CD14-positive monocyte (primary cell): Measurements from ENCODE around the gene IST1. TPM values are rescaled to one million over a fixed set of nuclear protein-coding genes. Genes with fewer than 3 reads are reported as not detected.
A peak's percentile ranks its signal among the peaks of the same experiment; 100 is the strongest.

Experiments
- DNase-seq, 3 donors: peaks; one replicate each; pipeline ENCODE4 v3.0.0-alpha.2; 2011 to 2022
- H2AFZ ChIP-seq: 2 replicates; pipeline ENCODE4 v1.6.0; 2012; ENCODE audit warnings: mild to moderate bottlenecking, low read depth, low read length, inconsistent platforms; ENCODE audit not compliant: insufficient read depth, poor library complexity, severe bottlenecking
- H3K27ac ChIP-seq, 2 donors: 1 replicate in 1 of 2; 2 replicates in 1 of 2; pipeline ENCODE4 v1.5.1; 2012 to 2013; ENCODE audit warnings: low read length in 2 of 2, control low read depth in 1 of 2, inconsistent platforms in 1 of 2, low read depth in 1 of 2, mild to moderate bottlenecking in 1 of 2
- H3K27me3 ChIP-seq, 2 donors: one replicate each; pipeline versions ENCODE4 v1.6.0 to v1.6.1; 2011 to 2013; ENCODE audit warnings: low read length in 2 of 2; ENCODE audit not compliant: control insufficient read depth in 2 of 2, insufficient read depth in 2 of 2
- H3K36me3 ChIP-seq, 2 donors: replicated peaks in 1 of 2; 1 replicate in 1 of 2; 2 replicates in 1 of 2; pipeline versions ENCODE4 v1.5.1 to v1.6.1; 2012 to 2013; ENCODE audit warnings: low read length in 2 of 2, control low read depth in 1 of 2, inconsistent platforms in 1 of 2, mild to moderate bottlenecking in 1 of 2; ENCODE audit not compliant: insufficient read depth in 2 of 2, control insufficient read depth in 1 of 2
- H3K4me1 ChIP-seq, 2 donors: 1 replicate in 1 of 2; 2 replicates in 1 of 2; pipeline versions ENCODE4 v1.5.1 to v1.6.1; 2012 to 2013; ENCODE audit warnings: low read length in 2 of 2, control low read depth in 1 of 2, inconsistent platforms in 1 of 2, mild to moderate bottlenecking in 1 of 2, moderate library complexity in 1 of 2; ENCODE audit not compliant: insufficient read depth in 2 of 2, control insufficient read depth in 1 of 2
- H3K4me2 ChIP-seq: replicated peaks from 2 replicates; pipeline ENCODE3; 2012; ENCODE audit warnings: low read length, moderate library complexity, mild to moderate bottlenecking; ENCODE audit not compliant: poor library complexity, severe bottlenecking; ENCODE audit errors: extremely low read depth
- H3K4me3 ChIP-seq, 3 experiments: fragments of 200-600 bp in 1 of 3; sonication (generic) in 1 of 3; replicated peaks in 1 of 3; 1 replicate in 2 of 3; 2 replicates in 1 of 3; pipeline ENCODE4 v1.5.1; 2011 to 2013; ENCODE audit warnings: low read length in 3 of 3, mild to moderate bottlenecking in 3 of 3, control low read depth in 2 of 3, low read depth in 2 of 3, inconsistent platforms in 1 of 3, moderate library complexity in 1 of 3
- H3K79me2 ChIP-seq: 2 replicates; pipeline ENCODE4 v1.6.0; 2012; ENCODE audit warnings: mild to moderate bottlenecking, control low read depth, inconsistent platforms, low read length, moderate library complexity; ENCODE audit not compliant: insufficient read depth
- H3K9ac ChIP-seq: 2 replicates; pipeline ENCODE4 v1.6.0; 2017; ENCODE audit warnings: low read length, mild to moderate bottlenecking; ENCODE audit not compliant: insufficient read depth, poor library complexity, severe bottlenecking
- H3K9me3 ChIP-seq, 2 donors: replicated peaks in 1 of 2; 1 replicate in 1 of 2; 2 replicates in 1 of 2; pipeline versions ENCODE4 v1.5.1 to v1.6.1; 2012 to 2013; ENCODE audit warnings: low read length in 2 of 2, control low read depth in 1 of 2; ENCODE audit not compliant: control insufficient read depth in 1 of 2, insufficient read depth in 1 of 2
- H4K20me1 ChIP-seq: 2 replicates; pipeline ENCODE4 v1.6.0; 2012; ENCODE audit warnings: mild to moderate bottlenecking, low read length, control low read depth, moderate library complexity; ENCODE audit not compliant: insufficient read depth
- H3K27ac Mint-ChIP-seq, 7 donors: one replicate each; pipeline ENCODE4 v1.8.0; 2020; ENCODE audit warnings: mild to moderate bottlenecking in 7 of 7, mixed read lengths in 7 of 7, moderate library complexity in 6 of 7, inconsistent platforms in 2 of 7
- H3K27me3 Mint-ChIP-seq, 3 donors: one replicate each; pipeline ENCODE4 v1.8.0; 2021 to 2022; ENCODE audit warnings: low read depth in 3 of 3, mild to moderate bottlenecking in 3 of 3, mixed read lengths in 3 of 3, moderate library complexity in 3 of 3, inconsistent platforms in 1 of 3
- H3K36me3 Mint-ChIP-seq, 2 donors: one replicate each; pipeline ENCODE4 v1.8.0; 2020; ENCODE audit warnings: mixed read lengths in 2 of 2, inconsistent platforms in 1 of 2, mild to moderate bottlenecking in 1 of 2
- H3K4me1 Mint-ChIP-seq: one replicate; pipeline ENCODE4 v1.8.0; 2020; ENCODE audit warnings: mild to moderate bottlenecking, mixed read lengths
- H3K4me3 Mint-ChIP-seq, 2 donors: one replicate each; pipeline ENCODE4 v1.8.0; 2020; ENCODE audit warnings: mild to moderate bottlenecking in 2 of 2, mixed read lengths in 2 of 2, moderate library complexity in 1 of 2
- H3K9me3 Mint-ChIP-seq, 7 donors: one replicate each; pipeline ENCODE4 v1.8.0; 2020 to 2022; ENCODE audit warnings: mixed read lengths in 7 of 7, mild to moderate bottlenecking in 6 of 7, moderate library complexity in 6 of 7, inconsistent platforms in 2 of 7
- CTCF ChIP-seq: fragments of 200-600 bp; IDR thresholded peaks from one replicate; pipeline ENCODE4 v1.8.0; 2022; ENCODE audit warnings: antibody characterized with exemption, mild to moderate bottlenecking
- WGBS: methylation state at CpG from one replicate; pipeline ENCODE4 v1.1.5; 2013; ENCODE audit warnings: missing lambda C conversion rate; ENCODE audit not compliant: insufficient coverage; 5-methylcytosine and 5-hydroxymethylcytosine counted together
- intact Hi-C, 2 donors: fragments of 100-400 bp; cut with micrococcal nuclease; formaldehyde crosslinking; loops; one replicate each; pipeline versions ENCODE4 v1.15.0 to v1.15.1; 2023
- polyA plus RNA-seq, 3 donors: library from polyadenylated mRNA; depleted of rRNA in 1 of 3; unstranded in 2 of 3; stranded (reverse) in 1 of 3; fragments of 300-500 nt in 2 of 3; fragments of >200 nt in 1 of 3; fragmentation: Illumina TruSeq in 2 of 3; gene quantifications; 1 replicate in 2 of 3; 2 replicates in 1 of 3; pipeline ENCODE4 v1.2.3, GENCODE V29; 2012 to 2021

The IST1 gene
- polyA plus RNA-seq, 3 donors, result 81.3 to 233 (median 102) TPM

- peak overlapping the region in 1 of 3 experiments; percentile 85 for H3K4me3 ChIP-seq
- Mint-ChIP-seq H3K4me1 (peaks cover 47% of the 10 kb centered on the region), H3K36me3 (peaks cover 18 to 21% of the 10 kb centered on the region in 2 donors), H3K27ac (peak overlapping the region in 2 of 7 donors; percentile 15 to 71), H3K4me3 (peak overlapping the region; percentile 84 to 85), H3K27me3 (peaks cover 2 to 11% (median 7%) of the 10 kb centered on the region in 3 donors), H3K9me3 (no peaks in the 10 kb centered on the region)
- no peak overlapping the region for H2AFZ ChIP-seq
- peaks cover 0 to 4% of the 10 kb centered on the region in 2 donors for H3K36me3 ChIP-seq
- peak; percentile 62 to 80 (median 71) for DNase-seq
- no peaks in the 10 kb centered on the region for H4K20me1 ChIP-seq
- no peaks in the 10 kb centered on the region for H3K27me3 ChIP-seq
- 0% methylated on average over 2 of the region's 9 CpGs for WGBS
- peak overlapping the region; percentile 90 for H3K4me2 ChIP-seq
- intact Hi-C loops, result loop anchor here in 1 of 2 donors (5.0 kb wide), 1 partner anchor 35 kb away; the partner anchor contains the start of gene ATXN1L
- no peaks in the 10 kb centered on the region for H3K79me2 ChIP-seq
- no peak overlapping the region for H3K27ac ChIP-seq
- peaks cover 42 to 45% of the 10 kb centered on the region in 2 donors for H3K4me1 ChIP-seq
- peak; percentile 93 for TF ChIP-seq CTCF
- H3K9ac ChIP-seq, result peak overlapping the region; percentile 84
- H3K9me3 ChIP-seq, result no peaks in the 10 kb centered on the region
Observed at GRCh38 chr16:71882505-71883167, 12.7 kb upstream of the IST1 start.

- H3K27me3 ChIP-seq, result no peaks in the 10 kb centered on the region
- peaks cover 0 to 2% of the 10 kb centered on the region in 2 donors for H3K36me3 ChIP-seq
- peaks cover 47% of the 10 kb centered on the region for H3K4me1 Mint-ChIP-seq
- H3K4me2 ChIP-seq, result peak overlapping the region; percentile 90
- H3K9ac ChIP-seq, result peak overlapping the region; percentile 84
- no peaks in the 10 kb centered on the region for H3K79me2 ChIP-seq
- no peak for DNase-seq
- H2AFZ ChIP-seq, result peak overlapping the region; percentile 99
- peak overlapping the region; percentile 84 to 98 for H3K4me3 Mint-ChIP-seq
- H3K4me1 ChIP-seq, result peaks cover 42 to 45% of the 10 kb centered on the region in 2 donors
- peak overlapping the region; percentile 63 to 85 (median 74) for H3K4me3 ChIP-seq
- no peaks in the 10 kb centered on the region for H3K9me3 Mint-ChIP-seq
- no peaks in the 10 kb centered on the region for H4K20me1 ChIP-seq
- peak; percentile 57 for TF ChIP-seq CTCF
- WGBS, result under 1% methylated on average over 29 of the region's 46 CpGs
- peaks cover 14 to 15% of the 10 kb centered on the region in 2 donors for H3K36me3 Mint-ChIP-seq
- no peaks in the 10 kb centered on the region for H3K9me3 ChIP-seq
- peak overlapping the region in 1 of 2 donors; percentile 75 for H3K27ac ChIP-seq
- peaks cover 2 to 11% (median 7%) of the 10 kb centered on the region in 3 donors for H3K27me3 Mint-ChIP-seq
- intact Hi-C loops, result loop anchor here in 1 of 2 donors (5.0 kb wide), 1 partner anchor 36 kb away; the partner anchor contains the start of gene ATXN1L
- H3K27ac Mint-ChIP-seq, result peak overlapping the region in 3 of 7 donors; percentile 32 to 71 (median 71)
Observed at GRCh38 chr16:71883168-71883848, 12.0 kb upstream of the IST1 start.
